ENCODE data around the gene KCNG2.

Gene KCNG2

GRCh38 chr18:79799619-79800370 lies 2.1 kb downstream of the KCNG2 start:
- peak overlapping the region; percentile 78 for H3K4me3 Mint-ChIP-seq
- no peak overlapping the region for H3K27ac Mint-ChIP-seq
- H3K36me3 Mint-ChIP-seq (ENCODE audit: low read depth): no peaks in the 10 kb centered on the region
- peaks cover 68% of the 10 kb centered on the region for H3K27me3 Mint-ChIP-seq (ENCODE audit: low read depth, poor library complexity)
- TF ChIP-seq CTCF (IDR thresholded peaks at IDR 0.05): no peak
- no peaks in the 10 kb centered on the region for H3K9me3 Mint-ChIP-seq
- peaks cover 23% of the 10 kb centered on the region for H3K4me1 Mint-ChIP-seq
- DNase-seq: no peak

- TF ChIP-seq CTCF (IDR thresholded peaks at IDR 0.05): no peak
- Mint-ChIP-seq H3K27ac (no peak overlapping the region), H3K36me3 (ENCODE audit: low read depth) (no peaks in the 10 kb centered on the region), H3K27me3 (ENCODE audit: low read depth, poor library complexity) (peaks cover 60% of the 10 kb centered on the region), H3K4me3 (peak overlapping the region; percentile 78), H3K4me1 (peaks cover 23% of the 10 kb centered on the region), H3K9me3 (no peaks in the 10 kb centered on the region)
- no peak for DNase-seq
Measured at GRCh38 chr18:79800371-79801180, 2.8 kb downstream of the KCNG2 start.

GRCh38 chr18:79801217-79801616 lies 3.5 kb downstream of the KCNG2 start:
- Mint-ChIP-seq H3K4me3 (no peak overlapping the region), H3K27me3 (ENCODE audit: low read depth, poor library complexity) (peaks cover 54% of the 10 kb centered on the region)

DNA sequence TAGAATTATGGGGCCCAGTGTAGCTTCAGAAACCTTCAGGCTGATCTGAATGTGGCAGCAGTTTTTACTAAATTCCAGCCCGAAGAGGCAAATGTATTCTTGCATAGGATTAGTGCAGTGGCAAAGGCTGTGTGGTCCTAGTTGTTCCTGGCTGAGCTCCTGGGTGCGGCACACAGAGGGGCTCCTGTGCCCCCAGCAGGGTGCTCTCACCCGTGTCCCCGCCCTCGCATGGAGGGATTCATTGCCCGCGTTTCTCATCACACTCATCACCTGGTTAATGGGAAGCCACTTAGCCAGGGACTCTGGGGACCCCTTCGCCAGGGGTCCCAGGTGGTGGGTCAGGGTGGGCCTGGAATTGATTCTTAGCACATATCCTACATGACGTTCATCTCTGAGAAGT lies 3.9 kb downstream of the KCNG2 start:
- Mint-ChIP-seq H3K4me1 (peaks cover 26% of the 10 kb centered on the region), H3K27me3 (ENCODE audit: low read depth, poor library complexity) (peaks cover 50% of the 10 kb centered on the region), H3K36me3 (ENCODE audit: low read depth) (no peaks in the 10 kb centered on the region), H3K9me3 (no peaks in the 10 kb centered on the region), H3K4me3 (no peak overlapping the region), H3K27ac (no peak overlapping the region)
- no peak for TF ChIP-seq CTCF (IDR thresholded peaks at IDR 0.05)
- DNase-seq: no peak

More at GRCh38 chr18:79801217-79801616, 3.5 kb downstream of the KCNG2 start:
- TF ChIP-seq CTCF (IDR thresholded peaks at IDR 0.05): no peak
- Mint-ChIP-seq H3K36me3 (ENCODE audit: low read depth) (no peaks in the 10 kb centered on the region), H3K4me1 (peaks cover 23% of the 10 kb centered on the region), H3K27ac (no peak overlapping the region), H3K9me3 (no peaks in the 10 kb centered on the region)
- DNase-seq: no peak

- no peak overlapping the region for H3K4me3 Mint-ChIP-seq
- no peaks in the 10 kb centered on the region for H3K9me3 Mint-ChIP-seq
- peaks cover 43% of the 10 kb centered on the region for H3K27me3 Mint-ChIP-seq (ENCODE audit: low read depth, poor library complexity)
Measured at GRCh38 chr18:79802298-79802697, 4.6 kb downstream of the KCNG2 start.

More at GRCh38 chr18:79802298-79802697, 4.6 kb downstream of the KCNG2 start:
- Mint-ChIP-seq H3K4me1 (peaks cover 25% of the 10 kb centered on the region), H3K36me3 (ENCODE audit: low read depth) (no peaks in the 10 kb centered on the region), H3K27ac (no peak overlapping the region)
- TF ChIP-seq CTCF (IDR thresholded peaks at IDR 0.05): no peak
- no peak for DNase-seq

All from nephron progenitor cell (in vitro differentiated cells).